GM12891 (cell line): ENCODE data around the gene PICALM.

ENCODE experiments used
- PAX5 ChIP-seq: IDR thresholded peaks from 2 replicates; pipeline ENCODE4 v1.6.1; 2011; ENCODE audit warnings: low read length, moderate library complexity, mild to moderate bottlenecking; ENCODE audit not compliant: insufficient read depth, severe bottlenecking
- POLR2A ChIP-seq: IDR thresholded peaks from 2 replicates; pipeline ENCODE4 v1.6.1; 2011; ENCODE audit warnings: low read depth, low read length, control low read depth
- POLR2AphosphoS5 ChIP-seq: IDR thresholded peaks from 2 replicates; pipeline ENCODE4 v1.6.1; 2011; ENCODE audit warnings: low read depth, low read length, control low read depth
- POU2F2 ChIP-seq: IDR thresholded peaks from 2 replicates; pipeline ENCODE4 v1.6.1; 2011; ENCODE audit warnings: low read depth, mild to moderate bottlenecking, control low read depth, low read length, moderate library complexity
- TAF1 ChIP-seq: IDR thresholded peaks from 2 replicates; pipeline ENCODE4 v1.6.1; 2011; ENCODE audit warnings: low read depth, low read length, control low read depth

DNA sequence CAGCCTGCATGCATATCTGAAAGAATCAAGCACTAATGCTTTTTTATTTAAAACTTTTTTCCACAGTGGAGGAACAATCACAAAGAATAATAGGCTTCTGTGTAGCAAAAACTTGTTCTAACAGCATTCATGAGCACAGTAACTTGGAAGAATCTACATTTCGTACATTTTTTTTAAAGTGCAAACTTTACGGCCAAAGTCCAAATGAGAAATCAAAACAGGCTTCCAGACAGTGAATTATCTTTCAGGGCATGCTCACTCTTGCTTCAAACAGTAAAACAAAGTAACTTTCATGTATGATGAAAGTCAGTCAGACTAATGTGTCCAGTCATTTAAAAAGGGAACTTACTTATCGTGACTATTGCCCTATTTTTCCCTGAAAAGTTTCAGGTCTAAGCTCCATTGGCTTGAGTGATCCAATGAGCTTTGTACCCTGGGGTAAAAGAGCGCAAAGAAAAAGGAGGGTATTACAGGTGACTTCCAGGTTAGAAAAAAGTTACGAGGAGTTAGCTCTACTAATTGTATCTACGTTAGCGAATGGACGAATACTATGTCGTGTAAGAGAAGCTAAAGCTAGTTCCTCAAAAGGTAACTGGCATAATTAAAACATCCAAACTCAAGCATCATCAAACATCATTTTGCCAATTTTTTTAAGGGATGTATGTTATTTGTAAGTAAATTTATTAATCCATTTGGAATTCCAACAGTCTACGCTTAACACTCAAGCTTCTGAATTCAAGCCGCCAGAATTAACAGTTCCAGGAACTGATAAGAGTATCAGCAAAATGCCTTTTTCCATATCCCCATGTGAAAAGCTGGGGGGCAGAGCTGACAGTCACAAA lies 1.7 kb downstream of the PICALM start:
- no peak for TF ChIP-seq POLR2AphosphoS5
- TF ChIP-seq POLR2A: no peak
- no peak for TF ChIP-seq PAX5
- TF ChIP-seq TAF1: no peak
- no peak for TF ChIP-seq POU2F2
